Neural progenitor cell (in vitro differentiated cells): ENCODE data around the gene SLC19A1. TPM values are rescaled to one million over a fixed set of nuclear protein-coding genes. Genes with fewer than 3 reads are reported as not detected.

Experiments used
- DNase-seq: peaks from one replicate; pipeline ENCODE4 v3.0.0-alpha.2; 2016; ENCODE audit warnings: low spot score
- H2AFZ ChIP-seq: fragments of 200-600 bp; sonication (generic); replicated peaks from 2 replicates; pipeline ENCODE4 v1.6.1; 2016; ENCODE audit warnings: antibody characterized with exemption
- H3F3A ChIP-seq: fragments of 200-600 bp; sonication (generic); 2 replicates; pipeline ENCODE4 v1.6.1; 2016; ENCODE audit warnings: antibody characterized with exemption, low read depth
- H3K27ac ChIP-seq: fragments of 200-600 bp; sonication (generic); 2 replicates; pipeline ENCODE4 v1.5.1; 2016; ENCODE audit warnings: mild to moderate bottlenecking
- H3K27me3 ChIP-seq: fragments of 200-600 bp; sonication (generic); 2 replicates; pipeline ENCODE4 v1.6.1; 2016; ENCODE audit warnings: mild to moderate bottlenecking, moderate library complexity
- H3K36me3 ChIP-seq: fragments of 200-600 bp; sonication (generic); 2 replicates; pipeline ENCODE4 v1.5.1; 2016
- H3K4me1 ChIP-seq: fragments of 200-600 bp; sonication (generic); 2 replicates; pipeline ENCODE4 v1.6.1; 2016; ENCODE audit warnings: mixed run types
- H3K4me2 ChIP-seq: fragments of 200-600 bp; sonication (generic); 2 replicates; pipeline ENCODE4 v1.6.1; 2016
- H3K4me3 ChIP-seq: fragments of 200-600 bp; sonication (generic); 2 replicates; pipeline ENCODE4 v1.5.1; 2016
- H3K79me2 ChIP-seq: fragments of 200-600 bp; sonication (generic); 2 replicates; pipeline ENCODE4 v1.6.1; 2016; ENCODE audit warnings: low read depth
- H3K9ac ChIP-seq: fragments of 200-600 bp; sonication (generic); 2 replicates; pipeline ENCODE4 v1.6.1; 2016
- H3K9me3 ChIP-seq: fragments of 200-600 bp; sonication (generic); 2 replicates; pipeline ENCODE4 v1.5.1; 2016; ENCODE audit warnings: low read depth
- H4K20me1 ChIP-seq: fragments of 200-600 bp; sonication (generic); 2 replicates; pipeline ENCODE4 v1.6.1; 2016; ENCODE audit warnings: low read depth
- H3K27ac Mint-ChIP-seq: 3 replicates; pipeline ENCODE4 v1.8.0; 2021; ENCODE audit warnings: mixed read lengths
- H3K27me3 Mint-ChIP-seq: 2 replicates; pipeline ENCODE4 v1.8.0; 2022; ENCODE audit warnings: low read depth, mild to moderate bottlenecking, inconsistent platforms, moderate library complexity, mixed read lengths; ENCODE audit not compliant: insufficient read depth
- H3K36me3 Mint-ChIP-seq: 3 replicates; pipeline ENCODE4 v1.8.0; 2021; ENCODE audit warnings: mixed read lengths
- H3K4me1 Mint-ChIP-seq: 3 replicates; pipeline ENCODE4 v1.8.0; 2021; ENCODE audit warnings: mixed read lengths
- H3K4me3 Mint-ChIP-seq: 3 replicates; pipeline ENCODE4 v1.8.0; 2021; ENCODE audit warnings: mild to moderate bottlenecking, moderate library complexity, mixed read lengths
- H3K9me3 Mint-ChIP-seq: 3 replicates; pipeline ENCODE4 v1.8.0; 2020; ENCODE audit warnings: mixed read lengths
- EZH2 ChIP-seq: fragments of 200-600 bp; sonication (generic); IDR thresholded peaks from 2 replicates; pipeline ENCODE4 v1.6.1; 2017; ENCODE audit warnings: antibody characterized with exemption, mild to moderate bottlenecking, moderate library complexity
- EZH2phosphoT487 ChIP-seq: fragments of 200-600 bp; sonication (generic); IDR thresholded peaks from 2 replicates; pipeline ENCODE4 v1.6.1; 2017; ENCODE audit warnings: antibody characterized with exemption
- total RNA-seq: library from RNA; depleted of rRNA; stranded (reverse); fragments of >200 nt; gene quantifications from 2 replicates; pipeline ENCODE4 v1.2.3, GENCODE V29; 2015; ENCODE audit warnings: low replicate concordance
- TF ChIP-seq, protein P1 (sequence below): fragments of 200-600 bp; sonication (generic); IDR thresholded peaks from 2 replicates; pipeline ENCODE4 v1.5.1; 2017; ENCODE audit warnings: antibody characterized with exemption, mild to moderate bottlenecking

Gene SLC19A1
- total RNA-seq, 1 donor from 2014 or later = 7.7 TPM

DNA sequence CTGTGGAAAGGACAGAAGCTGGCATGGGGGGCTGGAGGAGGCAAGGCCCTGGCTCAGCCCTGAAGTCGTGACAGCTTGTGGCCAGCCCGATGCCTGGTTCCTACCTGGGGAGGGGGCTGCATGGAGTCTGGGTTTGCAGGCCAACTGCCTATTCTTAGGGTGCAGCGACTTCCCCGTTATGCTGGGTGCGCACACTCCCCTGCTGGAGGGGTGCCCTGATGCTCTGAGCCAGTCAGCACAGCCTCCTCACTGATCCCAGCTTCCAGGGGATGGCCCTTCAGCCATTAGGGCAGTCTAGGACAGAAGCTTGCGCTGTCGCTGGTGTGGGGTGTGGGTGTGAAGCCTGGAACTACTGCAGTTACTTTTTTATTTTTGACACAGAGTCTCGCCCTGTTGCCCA lies 30.0 kb upstream of the SLC19A1 start:
- Histone ChIP-seq H4K20me1 (no peaks in the 10 kb centered on the region), H3K36me3 (no peaks in the 10 kb centered on the region), H3K27ac (no peak overlapping the region), H3F3A (peaks cover 8% of the 10 kb centered on the region), H3K79me2 (no peaks in the 10 kb centered on the region), H2AFZ (no peak overlapping the region), H3K4me3 (no peak overlapping the region), H3K4me1 (peaks cover 25% of the 10 kb centered on the region), H3K4me2 (no peak overlapping the region), H3K9ac (peak overlapping the region; percentile 27), H3K27me3 (peaks cover 3% of the 10 kb centered on the region), H3K9me3 (no peaks in the 10 kb centered on the region)
- Mint-ChIP-seq H3K27me3 (peaks cover 22% of the 10 kb centered on the region), H3K36me3 (no peaks in the 10 kb centered on the region), H3K27ac (no peak overlapping the region), H3K4me3 (no peak overlapping the region), H3K4me1 (peaks cover 43% of the 10 kb centered on the region), H3K9me3 (peaks cover 3% of the 10 kb centered on the region)
- TF ChIP-seq, protein P1, sequence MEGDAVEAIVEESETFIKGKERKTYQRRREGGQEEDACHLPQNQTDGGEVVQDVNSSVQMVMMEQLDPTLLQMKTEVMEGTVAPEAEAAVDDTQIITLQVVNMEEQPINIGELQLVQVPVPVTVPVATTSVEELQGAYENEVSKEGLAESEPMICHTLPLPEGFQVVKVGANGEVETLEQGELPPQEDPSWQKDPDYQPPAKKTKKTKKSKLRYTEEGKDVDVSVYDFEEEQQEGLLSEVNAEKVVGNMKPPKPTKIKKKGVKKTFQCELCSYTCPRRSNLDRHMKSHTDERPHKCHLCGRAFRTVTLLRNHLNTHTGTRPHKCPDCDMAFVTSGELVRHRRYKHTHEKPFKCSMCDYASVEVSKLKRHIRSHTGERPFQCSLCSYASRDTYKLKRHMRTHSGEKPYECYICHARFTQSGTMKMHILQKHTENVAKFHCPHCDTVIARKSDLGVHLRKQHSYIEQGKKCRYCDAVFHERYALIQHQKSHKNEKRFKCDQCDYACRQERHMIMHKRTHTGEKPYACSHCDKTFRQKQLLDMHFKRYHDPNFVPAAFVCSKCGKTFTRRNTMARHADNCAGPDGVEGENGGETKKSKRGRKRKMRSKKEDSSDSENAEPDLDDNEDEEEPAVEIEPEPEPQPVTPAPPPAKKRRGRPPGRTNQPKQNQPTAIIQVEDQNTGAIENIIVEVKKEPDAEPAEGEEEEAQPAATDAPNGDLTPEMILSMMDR = no peak
- no peak for TF ChIP-seq EZH2phosphoT487
- no peak for TF ChIP-seq EZH2
- DNase-seq = no peak

DNA sequence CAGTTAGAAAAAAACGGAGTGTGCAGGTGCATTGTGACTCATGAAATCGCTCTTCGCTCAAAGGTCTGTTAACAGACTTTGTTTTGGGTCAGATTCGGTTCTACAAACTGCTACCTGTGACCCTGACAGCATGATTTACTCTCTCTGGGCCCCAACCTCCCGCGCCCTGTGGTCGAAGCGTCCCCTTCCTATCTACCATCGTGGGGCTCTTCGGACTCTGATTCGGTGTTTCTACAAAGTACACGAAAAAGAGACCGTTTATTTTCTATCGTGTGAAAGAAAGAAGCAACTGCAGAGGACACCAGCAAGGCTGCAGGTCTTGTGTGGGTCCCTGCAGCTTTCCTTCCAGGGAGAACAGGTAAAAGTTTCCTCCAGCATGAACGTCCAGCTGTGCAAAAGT lies 29.4 kb upstream of the SLC19A1 start:
- no peaks in the 10 kb centered on the region for H3K9me3 ChIP-seq
- no peaks in the 10 kb centered on the region for H3K36me3 ChIP-seq
- no peak overlapping the region for H2AFZ ChIP-seq
- H3K9ac ChIP-seq = peak overlapping the region; percentile 27
- TF ChIP-seq, protein P1 = no peak
- TF ChIP-seq EZH2 (no peak), EZH2phosphoT487 (no peak)
- H3K36me3 Mint-ChIP-seq = no peaks in the 10 kb centered on the region
- no peaks in the 10 kb centered on the region for H3K79me2 ChIP-seq
- no peak overlapping the region for H3K27ac ChIP-seq
- H4K20me1 ChIP-seq = no peaks in the 10 kb centered on the region
- peaks cover 25% of the 10 kb centered on the region for H3K4me1 ChIP-seq
- peaks cover 43% of the 10 kb centered on the region for H3K4me1 Mint-ChIP-seq
- peak overlapping the region; percentile 78 for H3K27ac Mint-ChIP-seq
- DNase-seq = no peak
- H3K4me2 ChIP-seq = no peak overlapping the region
- peaks cover 3% of the 10 kb centered on the region for H3K9me3 Mint-ChIP-seq
- peak overlapping the region; percentile 3 for H3K4me3 Mint-ChIP-seq
- H3F3A ChIP-seq = peaks cover 8% of the 10 kb centered on the region
- H3K27me3 ChIP-seq = peaks cover 9% of the 10 kb centered on the region
- no peak overlapping the region for H3K4me3 ChIP-seq
- peaks cover 22% of the 10 kb centered on the region for H3K27me3 Mint-ChIP-seq

DNA sequence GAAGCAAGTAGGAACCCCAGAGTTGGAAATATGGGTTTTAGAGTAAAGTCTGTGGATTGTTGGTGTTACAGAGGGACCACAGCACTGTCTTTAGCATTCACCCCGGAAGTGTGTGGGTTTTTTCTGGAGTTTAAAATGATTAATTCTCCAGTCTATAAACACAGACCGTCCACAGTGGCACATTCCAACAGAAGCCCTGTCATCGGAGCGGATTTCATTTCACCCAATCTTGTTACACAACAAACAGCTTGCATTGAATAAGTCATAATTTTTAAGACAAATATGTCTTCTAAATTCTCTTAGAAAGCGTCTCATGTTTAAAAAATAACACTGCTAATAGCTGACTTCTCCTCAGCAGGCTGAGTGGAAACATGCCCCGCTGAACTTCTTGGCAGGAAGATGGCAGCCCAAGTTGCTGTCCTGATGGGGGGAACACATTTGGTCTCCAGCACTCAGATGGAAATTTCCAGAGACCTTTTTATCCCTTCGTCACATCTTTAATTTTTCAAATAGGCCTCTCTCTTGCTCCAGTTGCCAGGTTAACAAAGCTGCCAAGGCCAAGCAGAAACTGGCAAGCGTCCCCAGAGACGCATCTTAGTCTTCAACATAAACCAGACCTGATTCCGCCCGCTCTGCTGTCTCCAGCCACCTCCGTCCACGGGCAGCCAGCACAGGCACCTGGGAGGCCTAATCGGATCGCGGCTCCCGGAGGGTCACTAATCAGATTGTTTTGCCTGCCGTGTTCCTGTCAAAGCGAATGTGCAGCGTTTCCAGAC lies 28.8 kb upstream of the SLC19A1 start:
- peaks cover 3% of the 10 kb centered on the region for H3K9me3 Mint-ChIP-seq
- peaks cover 15% of the 10 kb centered on the region for H3K27me3 ChIP-seq
- H3K36me3 ChIP-seq = no peaks in the 10 kb centered on the region
- H3K27ac ChIP-seq = no peak overlapping the region
- no peak overlapping the region for H3K9ac ChIP-seq
- no peak for DNase-seq
- peaks cover 23% of the 10 kb centered on the region for H3K4me1 ChIP-seq
- no peaks in the 10 kb centered on the region for H3K36me3 Mint-ChIP-seq
- peak overlapping the region; percentile 72 for H3K27ac Mint-ChIP-seq
- no peak overlapping the region for H2AFZ ChIP-seq
- no peak overlapping the region for H3K4me3 ChIP-seq
- TF ChIP-seq EZH2phosphoT487 = no peak
- TF ChIP-seq, protein P1 = no peak
- H3F3A ChIP-seq = peaks cover 8% of the 10 kb centered on the region
- no peaks in the 10 kb centered on the region for H3K79me2 ChIP-seq
- H3K4me1 Mint-ChIP-seq = peaks cover 40% of the 10 kb centered on the region
- H3K9me3 ChIP-seq = no peaks in the 10 kb centered on the region
- H3K4me2 ChIP-seq = no peak overlapping the region
- peak overlapping the region; percentile 3 for H3K4me3 Mint-ChIP-seq
- H3K27me3 Mint-ChIP-seq = peaks cover 19% of the 10 kb centered on the region
- no peaks in the 10 kb centered on the region for H4K20me1 ChIP-seq
